T-helper 22 cell (primary cell): ENCODE results near the gene DUSP8.
A peak's percentile ranks its signal among the peaks of the same experiment; 100 is the strongest.

Experiments used
- DNase-seq: peaks from one replicate; pipeline ENCODE4 v3.0.0-alpha.2; 2020; ENCODE audit warnings: low read depth

DUSP8 gene

GRCh38 chr11:1532014-1532586, 40.0 kb downstream of the DUSP8 start:
- no peak for DNase-seq

DNA sequence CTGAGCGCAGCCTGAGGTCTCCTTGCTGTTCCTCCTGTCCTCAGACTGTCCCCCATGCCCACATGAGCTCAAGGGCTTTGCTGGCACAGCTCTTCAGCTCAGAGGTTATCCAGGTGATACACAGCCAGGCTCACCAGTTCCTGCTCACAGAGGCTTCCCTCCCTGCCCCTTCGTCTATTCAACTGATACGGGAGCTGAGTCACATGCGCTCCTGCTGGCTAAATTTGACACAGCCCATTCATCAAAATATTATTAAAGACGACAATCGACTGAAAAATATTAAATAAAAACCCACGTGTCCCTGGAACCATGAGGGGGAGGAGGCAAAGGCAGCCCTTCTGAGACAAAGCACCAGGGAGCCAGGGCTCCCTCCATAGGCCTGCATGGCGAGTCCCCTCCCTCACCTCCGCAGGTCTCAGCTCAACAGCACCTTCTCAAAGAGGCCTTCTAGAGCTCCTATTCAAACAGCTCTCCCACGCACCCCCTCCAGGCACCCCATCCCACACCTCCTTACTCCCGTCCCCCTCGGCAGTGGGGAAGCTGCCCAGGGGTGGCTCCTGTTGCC, 40.5 kb downstream of the DUSP8 start:
- no peak for DNase-seq

DNA sequence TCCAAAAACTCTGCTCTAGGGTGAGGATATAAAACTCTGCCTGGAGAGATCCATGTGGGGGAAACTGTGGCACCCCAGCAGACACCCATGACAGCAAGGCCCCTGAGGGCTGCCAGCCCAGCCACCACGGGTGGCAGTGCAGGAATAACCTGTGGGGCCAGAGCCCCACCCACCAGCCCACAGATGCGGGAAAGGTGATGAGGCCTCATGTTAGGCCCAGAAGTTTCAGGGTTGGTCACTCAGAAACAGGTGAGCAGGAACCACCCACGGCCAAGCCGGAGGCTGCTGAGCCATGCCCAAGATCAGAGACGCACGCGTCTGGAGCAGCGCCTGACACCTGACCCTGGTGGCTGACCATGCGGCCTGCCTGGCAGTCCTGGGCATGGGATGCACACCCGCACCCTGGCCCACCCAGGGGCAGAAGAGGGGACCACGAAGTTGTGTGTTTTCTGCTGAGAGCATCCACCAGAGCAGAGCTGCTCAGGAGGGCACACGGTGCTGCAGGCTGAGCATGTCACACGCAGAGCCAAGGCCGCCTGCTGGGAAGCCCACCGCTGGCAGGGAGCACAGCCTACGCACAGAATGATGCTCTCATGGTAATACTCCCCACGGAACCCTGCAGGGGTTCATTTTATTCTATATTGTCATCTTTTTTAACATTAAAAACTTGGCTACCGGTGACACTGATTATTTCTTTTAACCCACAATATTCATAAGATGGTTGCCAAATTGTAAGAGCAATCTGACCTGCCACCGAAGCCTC, 41.2 kb downstream of the DUSP8 start:
- DNase-seq = no peak

DNA sequence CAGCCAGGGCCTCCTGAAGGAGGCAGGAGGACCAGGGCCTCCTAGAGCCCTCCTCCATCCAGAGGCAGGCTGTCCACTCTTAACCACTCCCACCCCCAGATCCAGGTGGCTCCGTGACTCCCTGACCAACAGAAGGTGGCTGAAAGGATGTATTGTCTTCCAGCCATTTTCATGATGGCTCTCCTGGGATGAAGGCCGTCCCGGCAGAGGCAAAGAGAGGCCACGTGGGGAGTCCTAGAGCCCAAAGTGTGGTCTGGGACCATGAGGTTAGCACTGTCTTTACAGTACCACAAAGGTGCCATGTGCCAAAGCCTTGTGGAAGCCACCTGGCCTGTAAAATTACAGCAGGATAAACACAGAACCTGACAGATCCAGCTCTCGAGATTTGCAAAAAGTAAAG, 42.3 kb downstream of the DUSP8 start:
- DNase-seq = no peak

- no peak for DNase-seq
Measured at GRCh38 chr11:1529286-1529685, 42.8 kb downstream of the DUSP8 start.

GRCh38 chr11:1528710-1529109, 43.4 kb downstream of the DUSP8 start:
- DNase-seq = no peak

DNA sequence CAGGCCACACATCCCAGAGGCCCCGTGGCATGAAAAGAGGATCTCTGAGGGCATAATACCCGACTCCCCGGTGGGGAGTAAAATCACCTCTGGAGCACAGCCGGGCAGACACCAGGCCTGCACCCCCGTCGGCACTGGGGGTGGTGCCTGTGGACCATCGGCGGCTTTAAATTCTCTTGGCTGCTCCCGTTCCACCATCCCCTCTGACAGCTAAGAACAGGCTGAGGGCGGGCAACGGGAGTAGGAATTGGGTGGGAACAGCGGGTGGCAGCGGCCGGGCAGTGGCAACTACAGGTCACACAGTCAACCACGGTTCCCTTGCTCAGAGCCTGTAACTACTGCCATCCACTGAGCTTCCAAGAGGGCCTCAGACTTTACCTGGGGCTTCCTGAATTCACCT, 45.3 kb downstream of the DUSP8 start:
- DNase-seq = no peak

GRCh38 chr11:1523779-1524178, 48.3 kb downstream of the DUSP8 start:
- no peak for DNase-seq

DNA sequence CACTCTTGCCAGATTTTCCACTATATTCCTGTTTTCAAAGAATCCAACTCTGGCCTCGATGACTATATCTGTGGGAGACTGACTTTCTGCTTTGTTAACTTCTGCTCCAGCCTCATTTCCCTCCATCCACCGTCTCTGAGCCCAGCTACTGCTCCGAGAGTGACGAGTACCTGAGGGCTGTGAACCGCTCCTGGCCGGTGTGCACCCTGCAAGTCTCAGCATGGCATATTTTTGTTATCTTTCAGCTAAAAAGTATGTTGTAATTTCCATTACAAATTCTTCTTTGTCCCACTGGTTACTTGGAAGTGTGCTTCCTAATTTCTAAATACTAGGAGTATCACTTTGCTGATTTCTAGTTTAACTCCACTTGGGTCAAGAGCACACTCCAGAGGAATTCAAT, 49.0 kb downstream of the DUSP8 start:
- no peak for DNase-seq

GRCh38 chr11:1522081-1522424, 50.0 kb downstream of the DUSP8 start:
- no peak for DNase-seq

DNA sequence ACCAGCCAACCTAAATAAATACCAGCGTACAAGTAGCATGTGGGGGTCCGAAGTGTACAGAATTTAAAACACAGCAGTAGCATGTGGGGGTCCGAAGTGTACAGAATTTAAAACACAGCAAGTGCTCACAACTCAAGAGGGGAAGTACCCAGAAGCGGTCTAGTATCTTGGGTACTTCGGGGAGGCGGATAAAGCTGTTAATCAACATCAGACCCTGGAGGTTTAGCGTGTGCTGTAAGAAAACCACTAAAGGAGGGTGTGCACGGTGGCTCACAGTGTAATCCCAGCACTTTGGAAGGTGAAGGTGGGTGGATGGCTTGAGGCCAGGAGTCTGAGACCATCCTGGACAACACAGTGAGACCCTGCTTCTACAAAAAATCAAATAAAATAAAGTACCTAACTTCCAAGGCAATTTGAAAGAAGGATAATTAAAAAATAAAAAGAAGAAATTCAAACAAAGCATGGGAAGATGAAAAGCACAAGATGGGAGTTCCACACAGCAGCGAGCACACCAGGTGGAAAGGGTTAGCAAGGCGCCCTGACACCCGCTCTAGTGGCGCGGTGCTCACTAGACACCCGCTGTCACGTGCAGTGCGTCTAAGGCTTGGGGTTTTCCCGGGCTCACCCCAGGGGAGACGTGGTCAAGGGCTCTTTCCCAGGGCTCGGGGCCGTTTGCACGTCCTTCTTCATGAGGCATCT, 50.5 kb downstream of the DUSP8 start:
- DNase-seq = no peak

DNA sequence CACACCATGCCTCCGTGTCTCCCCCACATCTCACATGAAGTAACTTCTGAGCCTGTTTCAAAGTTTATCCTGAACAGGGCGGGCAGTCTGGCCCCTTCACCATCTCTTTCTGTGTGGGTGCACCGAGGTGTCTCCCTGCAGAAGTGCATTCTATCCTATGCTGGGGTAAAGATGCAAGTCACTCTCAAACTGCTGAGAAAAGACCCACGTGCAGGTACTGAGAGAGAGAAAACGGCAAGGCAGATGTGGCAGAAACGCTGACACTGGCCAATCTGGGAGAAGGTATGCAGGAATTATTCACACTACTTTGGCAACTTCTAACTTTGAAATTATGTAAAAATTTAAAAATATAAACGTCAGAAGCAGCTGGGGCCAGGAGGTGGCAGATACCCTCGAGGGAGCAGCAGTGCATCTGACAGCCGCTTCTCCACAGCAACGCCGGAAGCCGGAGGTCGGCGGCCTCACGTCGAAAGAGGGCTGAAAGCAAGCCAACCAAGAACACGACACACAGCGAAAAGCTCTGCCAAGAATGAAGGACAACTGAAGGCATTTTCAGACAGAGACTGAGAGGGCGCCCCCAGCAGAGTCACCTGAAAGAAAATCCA, 51.3 kb downstream of the DUSP8 start:
- DNase-seq = no peak

- no peak for DNase-seq
Measured at GRCh38 chr11:1520209-1520662, 51.8 kb downstream of the DUSP8 start.

DNA sequence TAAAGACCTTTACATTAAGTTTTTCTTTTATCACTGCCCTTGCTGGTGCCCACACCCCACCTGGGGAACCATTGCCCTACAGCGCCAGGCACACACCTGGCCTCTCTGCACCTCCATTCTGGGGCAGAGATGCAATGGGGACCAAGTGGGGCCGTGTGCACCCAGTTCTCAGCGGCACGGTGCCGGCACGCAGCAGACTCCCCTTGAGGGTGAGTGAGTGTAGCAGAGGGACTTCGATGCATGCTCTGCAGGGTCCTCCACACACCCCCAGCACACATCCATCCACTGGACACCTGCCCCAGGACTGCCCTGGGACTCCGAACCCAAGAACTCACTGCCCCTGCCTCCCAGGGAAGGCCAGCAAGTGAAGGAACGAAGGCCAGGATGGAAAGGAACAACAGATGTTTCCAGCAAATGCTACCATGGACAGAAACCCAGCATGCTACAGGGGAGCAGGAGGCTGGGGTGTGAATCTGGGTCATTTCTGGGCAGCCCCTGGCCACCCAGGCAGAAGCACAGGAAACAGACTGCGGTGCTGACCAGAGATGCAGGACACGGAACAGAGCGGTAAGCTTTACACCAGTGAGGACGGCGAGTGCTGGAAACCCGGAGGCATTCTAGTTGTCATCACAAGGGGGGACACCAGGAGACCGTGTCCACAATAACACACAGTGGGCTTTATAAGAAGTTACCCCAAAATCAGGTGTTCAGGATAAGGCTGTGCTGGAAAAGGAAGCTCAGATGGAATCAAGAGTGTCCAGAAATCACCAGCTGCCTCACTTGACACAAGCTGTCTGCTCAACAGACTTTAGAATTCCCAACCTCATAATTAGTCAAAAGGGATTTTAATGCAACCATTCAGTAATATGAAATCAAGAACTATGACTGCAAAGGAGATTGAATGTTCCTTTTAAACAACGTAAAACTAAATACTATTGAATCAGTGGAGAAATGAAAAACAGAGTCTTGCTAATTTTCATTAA, 52.8 kb downstream of the DUSP8 start:
- no peak for DNase-seq

DNA sequence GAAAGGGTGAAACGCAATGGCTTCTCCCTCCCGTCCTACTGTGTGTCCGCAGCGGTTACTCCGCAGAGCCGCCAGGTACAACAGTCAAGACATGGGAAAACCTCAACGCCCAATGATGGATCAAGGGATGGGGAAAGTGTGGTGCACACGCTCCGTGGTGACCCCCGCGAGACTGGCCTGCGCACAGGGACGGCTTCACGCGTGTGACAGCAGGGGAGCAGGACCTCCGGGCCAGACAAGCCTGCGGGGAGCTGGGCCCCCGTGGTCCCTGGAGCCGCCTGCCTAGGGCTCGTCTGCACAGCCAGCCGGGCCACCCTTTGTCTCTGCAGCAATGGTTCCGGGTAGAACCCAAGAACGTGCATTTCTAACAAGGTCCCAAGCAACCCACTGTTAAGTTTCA, 53.8 kb downstream of the DUSP8 start:
- DNase-seq = no peak

- no peak for DNase-seq
Measured at GRCh38 chr11:1517117-1518005, 54.7 kb downstream of the DUSP8 start.

DNA sequence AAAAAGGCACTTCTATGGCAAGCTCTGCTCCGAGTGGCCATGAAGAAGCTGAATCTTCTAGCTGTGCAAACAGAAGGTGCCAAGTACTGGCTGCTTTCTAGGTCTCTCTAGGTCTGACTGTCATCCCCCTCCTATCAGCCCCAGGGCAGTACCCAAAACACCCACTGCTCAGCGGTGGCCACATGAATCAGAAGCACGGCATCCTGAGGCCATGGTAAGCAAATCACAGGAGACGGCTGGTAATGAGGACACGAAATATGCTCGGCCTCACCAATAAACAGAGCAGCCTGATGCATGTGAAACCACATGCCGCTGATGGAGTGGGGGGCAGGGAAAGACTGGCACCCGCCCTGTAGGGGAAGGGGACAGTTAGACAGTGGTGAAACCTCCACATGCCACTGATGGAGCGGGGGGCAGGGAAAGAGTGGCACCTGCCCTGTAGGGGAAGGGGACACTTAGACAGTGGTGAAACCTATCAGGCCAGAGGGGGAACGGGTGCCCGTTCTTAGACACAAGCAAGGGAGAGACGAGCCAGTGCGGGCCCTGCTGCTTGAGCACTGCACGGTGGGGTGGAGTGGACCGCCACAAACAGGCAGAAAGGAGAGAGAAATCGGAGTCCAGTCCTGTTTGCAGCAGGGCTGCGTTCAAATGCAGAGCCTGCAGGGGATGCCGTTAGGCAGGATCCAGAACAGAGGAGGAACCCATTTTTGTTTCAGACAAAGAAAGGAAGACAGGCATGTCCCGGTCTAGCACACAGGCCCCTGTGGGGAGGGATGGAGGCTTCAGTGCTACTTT, 55.6 kb downstream of the DUSP8 start:
- DNase-seq = no peak

- peak; percentile 39 for DNase-seq
Measured at GRCh38 chr11:1515082-1516060, 56.7 kb downstream of the DUSP8 start.
